Measurements from ENCODE around the gene KRTAP4-12.
"Not testable (repeated sequence)": the region's sequence is repeated elsewhere in the genome, so short reads cannot be mapped to it uniquely, and the experiment has no call there.

KRTAP4-12 gene

DNA sequence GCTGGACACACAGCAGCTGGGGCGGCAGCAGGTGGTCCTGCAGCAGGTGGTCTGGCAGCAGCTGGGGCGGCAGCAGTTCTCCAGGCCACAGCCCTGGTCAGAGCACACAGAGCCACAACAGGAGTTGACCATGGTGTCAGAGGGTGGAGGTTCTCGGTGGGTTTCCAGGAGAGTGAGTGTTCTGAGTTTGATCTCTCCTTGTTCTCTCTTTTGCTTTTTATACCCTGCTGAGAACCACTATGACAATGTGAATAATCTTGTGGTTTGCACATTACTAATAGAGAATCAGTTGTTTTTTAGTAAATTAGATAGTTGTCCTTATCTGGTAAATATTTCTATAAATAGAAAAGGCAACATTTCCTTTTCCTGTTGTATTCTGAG, at the start of gene KRTAP4-12:
KRTAP4-12 (minus strand) TSS at position 192 of the 381 bp plus-strand sequence; CDS start at position 132, 60 bp downstream.
- DNase-seq: not testable (repeated sequence)

DNA sequence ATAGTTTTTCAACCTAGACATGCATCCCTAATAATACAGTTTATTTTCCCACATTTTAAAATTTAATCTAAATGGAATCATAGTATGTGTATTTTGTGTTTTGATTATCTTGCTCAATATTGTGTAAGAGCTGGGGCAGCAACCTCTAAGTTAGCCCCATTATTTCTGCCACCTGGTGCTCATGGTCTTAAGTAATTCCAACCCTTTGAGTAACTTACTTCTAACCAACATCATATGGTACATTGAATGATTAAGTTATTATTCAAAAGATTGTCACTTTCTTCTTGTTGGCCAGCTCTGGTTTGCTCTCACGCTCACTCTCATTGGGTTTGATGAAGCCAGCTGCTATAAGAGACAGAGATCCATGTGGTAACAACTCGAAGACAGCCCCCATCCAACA, 47.9 kb upstream of the KRTAP4-12 start:
- peak; percentile 26 for DNase-seq

DNA sequence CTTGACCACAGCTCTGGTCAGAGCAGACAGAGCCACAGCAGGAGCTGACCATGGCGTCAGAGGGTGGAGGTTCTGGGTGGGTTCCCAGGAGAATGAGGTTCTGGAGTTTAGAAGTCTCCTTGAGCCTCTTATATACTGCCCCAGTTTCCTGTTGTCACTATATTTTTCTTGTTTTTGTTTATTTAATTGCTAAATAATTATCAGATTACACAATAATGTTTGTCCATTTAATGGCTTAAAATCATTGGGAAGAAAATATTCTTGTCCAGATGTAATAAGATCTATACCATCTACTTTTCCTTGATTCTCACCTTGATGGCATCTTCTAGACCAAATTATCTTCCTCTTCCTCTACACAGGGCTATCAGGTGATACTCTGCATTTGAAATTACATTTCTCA, 44.1 kb upstream of the KRTAP4-12 start, which contains the start of gene KRTAP4-3:
KRTAP4-3 (minus strand) TSS at position 101 of the 400 bp plus-strand sequence; CDS start at position 52, 49 bp downstream.
- DNase-seq: no peak

DNA sequence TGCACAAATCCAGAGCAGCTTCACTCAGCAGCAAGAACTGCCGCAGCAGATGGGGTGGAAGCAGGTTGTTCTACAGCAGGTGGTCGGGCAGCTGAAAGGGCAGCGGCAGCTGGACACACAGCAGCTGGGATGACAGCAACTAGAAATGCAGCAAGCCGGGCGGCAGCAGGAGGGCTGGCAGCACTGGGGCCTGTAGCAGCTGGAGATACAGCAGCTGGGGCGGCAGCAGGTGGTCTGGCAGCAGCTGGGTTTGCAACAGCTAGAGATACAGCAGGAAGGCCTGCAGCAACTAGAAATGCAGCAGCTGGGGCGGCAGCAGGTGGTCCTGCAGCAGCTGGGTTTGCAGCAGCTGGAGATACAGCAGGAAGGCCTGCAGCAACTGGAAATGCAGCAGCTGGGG, 43.6 kb upstream of the KRTAP4-12 start:
- DNase-seq: no peak

DNA sequence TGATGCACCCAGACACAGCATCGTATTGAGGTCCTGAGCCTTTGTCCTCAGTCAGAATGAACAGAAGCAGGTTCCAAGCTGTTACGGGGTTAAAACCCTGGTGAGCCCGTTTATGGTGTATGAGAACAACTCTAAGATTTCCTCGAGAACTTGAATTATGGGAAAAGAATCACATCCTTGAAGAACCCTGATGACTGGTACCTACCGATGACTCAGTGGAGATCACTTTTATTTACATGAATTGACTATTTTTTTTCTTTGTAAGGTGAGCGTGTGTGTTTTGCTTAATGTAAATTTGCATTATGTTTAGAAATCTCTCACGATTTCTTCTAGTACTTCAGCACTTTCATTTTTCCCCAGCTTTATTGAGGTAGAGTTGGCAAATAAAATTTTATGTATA, 39.8 kb upstream of the KRTAP4-12 start:
- DNase-seq: peak; percentile 16

DNA sequence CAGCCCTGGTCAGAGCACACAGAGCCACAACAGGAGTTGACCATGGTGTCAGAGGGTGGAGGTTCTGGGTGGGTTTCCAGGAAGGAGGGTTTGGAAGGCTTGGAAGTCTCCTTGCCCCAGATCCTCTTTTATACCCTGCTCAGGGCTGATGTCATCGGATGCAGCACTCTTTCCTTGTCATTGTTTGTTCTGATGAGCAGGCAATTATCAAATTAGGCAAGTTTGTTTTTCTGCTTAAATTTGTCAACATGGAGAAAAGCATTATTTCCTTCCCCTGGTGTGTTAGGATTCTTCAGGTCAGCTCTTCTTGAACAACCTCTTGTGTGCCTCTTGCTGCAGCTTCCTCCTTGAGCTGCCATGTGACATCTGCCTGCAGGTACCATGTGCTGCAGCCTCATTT, 36.7 kb upstream of the KRTAP4-12 start, which contains the start of gene KRTAP4-4:
KRTAP4-4 (minus strand) TSS at position 101 of the 400 bp plus-strand sequence; CDS start at position 44, 57 bp downstream.
- DNase-seq: no peak

DNA sequence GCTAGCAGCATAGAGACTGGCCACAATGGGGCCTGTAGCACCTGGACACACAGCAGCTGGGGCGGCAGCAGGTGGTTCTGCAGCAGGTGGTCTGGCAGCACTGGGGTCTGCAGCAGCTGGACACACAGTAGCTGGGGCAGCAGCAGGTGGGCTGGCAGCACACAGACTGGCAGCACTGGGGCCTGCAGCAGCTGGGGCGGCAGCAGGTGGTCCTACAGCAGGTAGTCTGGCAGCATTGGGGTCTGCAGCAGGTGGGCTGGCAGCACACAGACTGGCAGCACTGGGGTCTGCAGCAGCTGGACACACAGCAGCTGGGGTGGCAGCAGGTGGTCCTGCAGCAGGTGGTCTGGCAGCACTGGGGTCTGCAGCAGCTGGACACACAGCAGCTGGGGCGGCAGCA, 36.2 kb upstream of the KRTAP4-12 start:
- not testable (repeated sequence) for DNase-seq

DNA sequence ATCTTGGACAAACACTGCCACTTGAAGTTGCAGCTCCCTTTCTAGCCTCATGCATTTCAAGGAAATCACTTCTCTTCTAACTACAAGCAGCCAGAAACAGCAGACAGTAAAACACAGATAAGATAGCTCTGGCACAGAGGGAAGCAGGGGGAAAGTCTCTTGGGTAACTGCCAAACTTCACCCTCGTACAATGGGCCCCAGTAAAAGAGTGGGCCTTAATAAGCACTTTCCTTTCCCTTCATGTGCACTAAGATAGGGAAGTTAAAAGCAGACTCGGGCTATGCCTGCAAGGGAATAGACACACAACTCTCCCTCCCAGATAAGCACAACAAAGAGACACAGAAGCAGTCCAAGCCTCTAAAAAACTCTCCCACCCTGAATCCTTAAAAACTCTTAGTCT, 29.9 kb upstream of the KRTAP4-12 start:
- no peak for DNase-seq

DNA sequence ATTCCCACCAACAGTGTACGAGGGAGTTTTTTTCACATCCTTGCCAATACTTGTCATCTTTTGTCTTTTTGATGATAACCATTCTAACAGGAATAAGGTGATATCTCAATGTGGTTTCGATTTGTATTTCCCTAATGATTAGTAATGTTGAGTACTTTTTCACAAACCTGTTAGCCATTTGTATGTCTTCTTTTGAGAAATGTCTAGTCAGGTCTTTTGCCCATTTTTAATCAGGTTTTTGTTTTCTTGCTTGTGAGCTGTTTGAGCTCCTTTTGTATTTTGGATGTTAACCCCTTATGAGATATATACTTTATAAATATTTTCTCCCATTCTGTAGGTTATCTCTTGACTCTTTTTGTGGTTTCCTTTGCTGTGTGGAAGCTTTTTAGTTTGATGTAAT, 27.5 kb upstream of the KRTAP4-12 start:
- no peak for DNase-seq

DNA sequence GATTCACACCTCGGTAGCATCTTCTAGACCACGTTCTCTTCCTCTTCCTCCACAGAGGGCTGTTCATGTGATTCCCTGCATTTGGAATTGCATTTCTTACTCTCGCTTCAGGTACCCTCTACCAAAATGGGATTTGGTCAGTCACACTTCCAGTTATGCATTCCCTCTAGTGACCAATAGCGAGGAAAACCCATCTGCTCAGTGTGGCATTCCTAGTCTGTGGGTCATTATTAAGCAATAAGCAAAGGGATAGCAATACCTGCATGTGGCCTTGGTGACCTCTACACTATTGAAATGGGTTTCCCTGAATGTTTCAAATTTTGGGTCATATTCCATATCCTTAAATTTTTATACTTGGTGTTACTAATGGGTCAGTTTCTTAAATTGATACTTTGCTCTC, 26.0 kb upstream of the KRTAP4-12 start:
- DNase-seq: no peak

DNA sequence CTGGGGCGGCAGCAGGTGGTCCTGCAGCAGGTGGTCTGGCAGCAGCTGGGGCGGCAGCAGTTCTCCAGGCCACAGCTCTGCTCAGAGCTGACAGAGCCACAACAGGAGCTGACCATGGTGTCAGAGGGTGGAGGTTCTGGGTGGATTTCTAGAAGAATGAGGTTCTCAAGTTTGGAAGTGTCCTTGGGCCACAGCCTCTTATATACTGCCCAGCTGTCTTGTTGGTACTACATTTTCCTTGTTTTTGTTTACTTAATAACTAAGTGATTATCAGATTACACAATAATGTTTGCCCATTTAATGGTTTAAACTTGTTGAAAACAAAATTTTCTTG, 25.6 kb upstream of the KRTAP4-12 start, which contains the start of gene KRTAP4-5:
KRTAP4-5 (minus strand) TSS at position 174 of the 334 bp plus-strand sequence; CDS start at position 116, 58 bp downstream.
- DNase-seq: no peak

DNA sequence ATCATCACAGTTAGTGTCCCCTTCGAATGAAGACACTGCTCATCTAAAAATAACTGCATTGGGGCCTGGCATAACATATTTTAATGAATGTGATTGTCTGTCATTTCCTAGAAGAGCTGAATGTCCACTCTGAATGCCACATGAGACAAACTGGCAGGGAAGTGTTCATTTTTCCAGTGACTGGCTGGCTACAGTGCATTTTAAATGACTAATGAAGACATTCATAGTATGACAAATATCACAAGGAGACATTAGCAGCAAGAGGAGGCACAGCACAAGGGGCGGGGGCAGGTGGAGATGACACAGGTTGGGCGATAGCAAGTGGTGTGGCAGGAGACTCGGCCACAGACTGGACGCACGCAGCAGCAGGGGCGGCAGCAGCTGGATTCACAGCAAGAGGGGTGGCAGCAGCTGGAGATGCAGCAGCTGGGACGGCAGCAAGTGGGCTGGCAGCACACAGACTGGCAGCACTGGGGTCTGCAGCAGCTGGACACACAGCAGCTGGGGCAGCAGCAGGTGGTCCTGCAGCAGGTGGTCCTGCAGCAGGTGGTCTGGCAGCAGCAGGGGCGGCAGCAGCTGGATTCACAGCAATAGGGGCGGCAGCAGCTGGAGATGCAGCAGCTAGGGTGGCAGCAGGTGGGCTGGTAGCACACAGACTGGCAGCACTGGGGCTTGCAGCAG, 25.1 kb upstream of the KRTAP4-12 start:
- DNase-seq: not testable (repeated sequence)

DNA sequence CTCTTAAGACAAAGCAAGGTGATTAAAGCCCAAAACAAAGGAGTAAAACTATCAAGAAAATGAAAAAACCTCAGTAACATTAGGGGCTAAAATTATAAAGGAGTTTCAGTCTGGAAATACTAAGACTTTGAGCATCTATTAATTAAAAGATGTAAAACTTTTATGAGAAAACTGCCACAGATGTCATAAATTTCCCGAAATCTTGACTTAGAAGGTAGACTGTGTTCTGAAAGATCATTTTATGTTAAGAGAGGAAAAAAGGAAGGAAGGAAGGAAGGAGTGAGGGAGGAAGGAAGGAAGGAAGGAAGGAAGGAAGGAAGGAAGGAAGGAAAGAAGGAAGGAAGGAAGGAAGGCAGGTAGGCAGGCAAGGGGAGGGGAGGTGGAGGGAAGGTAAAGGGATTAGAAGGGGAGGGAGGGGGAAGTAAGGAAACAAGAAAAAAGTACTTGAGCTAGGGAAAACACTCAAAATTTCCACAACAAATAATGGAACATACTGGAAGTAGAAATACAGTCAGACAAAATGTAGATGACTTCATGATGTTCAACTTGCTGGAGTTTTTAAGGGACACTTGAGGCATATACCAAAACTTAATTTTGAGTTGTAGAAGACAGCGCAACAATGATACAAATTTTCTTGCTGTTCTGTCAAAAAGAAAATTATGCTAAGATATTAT, 23.7 kb upstream of the KRTAP4-12 start:
- DNase-seq: no peak

DNA sequence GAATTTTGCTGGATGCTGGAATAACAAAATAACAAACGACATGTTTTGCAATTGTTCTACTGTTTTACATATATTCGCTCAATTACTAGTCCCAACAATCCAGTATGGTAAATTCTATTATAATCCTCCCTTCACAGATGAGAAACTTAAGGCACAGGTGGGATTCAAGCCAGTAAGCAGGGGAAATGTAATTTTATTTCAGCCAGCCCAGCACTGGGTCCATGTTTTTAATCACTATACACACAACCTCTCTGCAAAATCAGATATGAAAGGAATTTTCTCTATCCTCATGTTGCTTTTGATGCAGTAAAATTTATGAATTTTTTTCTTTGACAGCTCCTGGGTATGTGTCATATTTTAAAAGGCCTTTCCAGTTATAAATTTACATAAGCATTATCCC, 21.3 kb upstream of the KRTAP4-12 start:
- no peak for DNase-seq

DNA sequence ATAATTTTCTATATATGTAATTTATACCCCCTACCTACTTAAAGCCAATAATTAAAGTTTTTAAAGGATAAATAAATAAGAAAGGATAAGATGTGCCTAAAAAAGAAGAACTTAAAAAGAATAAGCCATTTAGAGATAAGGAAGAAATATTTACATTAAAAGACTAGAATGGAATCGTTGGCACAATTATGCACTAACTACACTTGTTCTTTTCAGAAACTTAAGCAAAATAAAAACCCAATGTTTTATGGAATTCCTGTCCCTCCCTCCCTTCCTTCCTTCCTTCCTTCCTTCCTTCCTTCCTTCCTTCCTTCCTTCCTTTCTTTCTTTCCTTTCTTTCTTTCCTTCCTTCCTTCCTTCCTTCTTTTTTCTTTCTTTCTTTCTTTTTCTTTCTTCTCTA, 20.9 kb upstream of the KRTAP4-12 start:
- no peak for DNase-seq

DNA sequence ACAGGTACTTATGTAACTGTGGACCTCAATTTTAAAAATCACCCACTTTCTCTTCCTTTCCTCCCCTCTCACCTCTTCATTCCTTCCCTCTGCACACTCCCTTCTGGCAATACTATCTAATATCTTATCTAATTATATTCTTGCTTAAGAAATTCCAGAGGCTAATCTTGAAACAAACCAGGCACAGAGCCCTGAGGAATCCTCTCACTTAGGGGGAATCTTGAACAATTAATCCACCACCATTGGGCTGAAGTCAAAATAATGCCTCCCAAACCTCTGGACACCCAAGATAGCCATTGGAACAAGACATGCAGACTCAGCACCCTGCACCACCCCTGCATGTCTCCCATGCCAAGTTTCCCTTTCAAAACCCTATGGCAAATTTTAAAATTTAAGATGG, 17.4 kb upstream of the KRTAP4-12 start:
- no peak for DNase-seq

DNA sequence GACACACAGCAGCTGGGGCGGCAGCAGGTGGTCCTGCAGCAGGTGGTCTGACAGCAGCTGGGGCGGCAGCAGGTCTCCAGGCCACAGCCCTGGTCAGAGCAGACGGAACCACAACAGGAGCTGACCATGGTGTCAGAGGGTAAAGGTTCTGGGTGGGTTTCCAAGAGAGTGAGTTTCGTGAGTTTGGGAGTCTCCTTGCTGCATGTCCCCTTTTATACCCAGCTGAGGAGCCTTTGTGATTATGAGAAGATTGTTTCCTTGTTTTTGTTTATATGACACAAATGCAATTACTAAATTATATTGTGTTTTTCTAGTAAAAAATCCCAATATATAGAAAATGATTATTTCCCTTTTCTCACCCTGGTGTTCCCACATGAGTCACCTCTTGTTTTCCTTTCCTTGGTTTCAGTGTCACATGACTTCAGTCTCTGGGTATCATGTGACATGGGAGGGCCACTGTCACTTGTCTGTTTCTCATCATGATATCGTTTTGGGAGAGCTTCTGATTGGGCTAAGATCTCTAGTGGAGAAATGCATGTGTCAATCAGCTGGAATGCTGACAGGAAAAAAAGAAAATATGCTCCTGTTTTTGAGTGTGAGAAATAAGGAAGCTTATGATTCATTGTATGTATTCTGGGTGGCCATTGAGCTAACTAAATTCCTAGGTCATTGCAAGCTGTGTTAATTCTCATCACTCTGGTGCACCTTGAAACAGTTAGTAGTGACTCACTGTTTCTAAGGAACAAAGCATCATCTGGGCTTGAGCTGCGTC, 16.6 kb upstream of the KRTAP4-12 start, which contains the start of gene KRTAP4-6:
KRTAP4-6 (minus strand) TSS at position 185 of the 772 bp plus-strand sequence; CDS start at position 128, 57 bp downstream.
- DNase-seq: peak; percentile 97

DNA sequence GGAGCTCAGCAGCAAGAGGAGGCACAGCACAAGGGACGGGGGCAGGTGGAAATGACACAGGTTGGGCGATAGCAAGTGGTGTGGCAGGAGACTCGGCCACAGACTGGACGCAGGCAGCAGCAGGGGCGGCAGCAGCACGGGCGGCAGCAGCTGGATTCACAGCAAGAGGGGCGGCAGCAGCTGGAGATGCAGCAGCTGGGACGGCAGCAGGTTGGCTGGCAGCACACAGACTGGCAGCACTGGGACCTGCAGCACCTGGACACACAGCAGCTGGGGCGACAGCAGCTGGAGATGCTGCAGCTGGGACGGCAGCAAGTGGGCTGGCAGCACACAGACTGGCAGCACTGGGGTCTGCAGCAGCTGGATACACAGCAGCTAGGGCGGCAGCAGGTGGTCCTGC, 15.9 kb upstream of the KRTAP4-12 start:
- not testable (repeated sequence) for DNase-seq

DNA sequence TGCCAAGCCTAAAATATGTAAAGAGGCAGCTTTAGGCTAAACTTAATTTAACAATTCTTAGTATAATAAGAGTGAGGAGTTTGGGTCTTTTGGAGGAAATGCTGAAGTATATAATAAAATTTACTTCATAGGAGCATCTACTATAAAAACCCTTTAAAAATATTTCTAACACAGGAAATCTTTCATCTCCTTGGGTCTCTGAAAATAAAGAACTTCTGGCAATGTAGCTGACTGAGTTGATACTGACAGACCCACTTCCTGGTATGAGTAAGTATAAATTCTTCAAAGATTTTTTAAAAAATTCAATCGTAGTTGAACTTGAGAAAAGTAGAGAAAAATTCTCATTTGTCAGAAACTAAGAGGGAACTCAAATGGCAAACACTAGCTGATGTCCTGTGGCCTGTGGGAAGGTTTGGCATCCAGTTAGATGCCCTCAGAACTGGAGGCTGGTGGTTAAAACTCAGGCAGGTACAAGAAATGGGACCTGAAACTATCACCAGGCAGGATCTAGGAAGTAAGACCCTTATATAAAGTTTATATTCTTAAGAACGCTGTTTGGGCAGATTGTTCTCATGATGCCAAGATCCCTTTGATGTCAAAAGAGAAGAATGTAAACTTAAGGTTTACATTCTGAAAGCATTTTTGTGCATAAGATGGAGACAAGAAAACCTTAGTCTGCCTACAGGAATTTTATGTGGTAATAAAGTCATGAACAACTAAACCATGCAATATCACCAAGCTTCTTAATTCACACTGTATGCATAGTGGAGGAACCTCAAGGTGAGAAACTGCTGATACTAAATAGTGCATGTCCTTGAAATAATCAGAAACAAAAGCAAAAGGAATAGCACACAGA, 10.1 kb upstream of the KRTAP4-12 start:
- DNase-seq: peak; percentile 39

DNA sequence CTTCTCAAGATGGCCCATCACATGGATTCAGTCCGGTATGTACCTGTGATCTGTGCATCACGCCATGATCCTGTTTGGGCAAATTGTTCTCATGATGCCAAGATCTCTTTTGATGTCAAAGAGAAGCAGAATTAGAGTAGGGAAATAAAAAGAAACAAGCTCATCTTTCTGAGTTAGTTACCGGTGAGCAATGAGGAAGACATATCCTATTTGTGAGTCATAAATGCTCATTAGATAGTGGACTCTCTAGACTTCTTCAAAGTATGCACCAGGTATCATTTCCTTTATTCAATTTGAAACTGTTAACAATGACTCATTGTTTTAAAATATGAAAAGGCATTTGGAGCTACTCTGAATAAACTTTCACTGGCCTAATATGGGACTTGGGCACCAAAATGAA, 8.0 kb upstream of the KRTAP4-12 start:
- DNase-seq: peak; percentile 67

DNA sequence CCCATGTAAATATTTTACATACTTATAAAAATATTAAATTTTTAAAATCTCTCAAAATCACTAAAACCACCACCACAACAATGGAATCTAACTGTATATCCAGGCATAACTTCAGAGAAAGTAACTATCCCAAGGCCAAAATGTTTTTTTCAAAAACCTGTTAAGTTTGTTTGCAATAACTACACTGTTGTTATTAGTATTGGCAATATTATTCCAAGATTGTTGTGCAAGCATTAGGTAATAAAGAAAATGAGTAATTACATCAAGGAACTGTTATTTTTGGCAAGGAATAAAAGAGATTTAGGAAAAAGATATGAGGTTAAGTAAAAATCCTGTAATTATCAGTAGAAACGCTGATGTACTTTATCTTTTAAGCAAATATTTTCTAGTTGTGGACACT, 3.4 kb upstream of the KRTAP4-12 start:
- DNase-seq: no peak

DNA sequence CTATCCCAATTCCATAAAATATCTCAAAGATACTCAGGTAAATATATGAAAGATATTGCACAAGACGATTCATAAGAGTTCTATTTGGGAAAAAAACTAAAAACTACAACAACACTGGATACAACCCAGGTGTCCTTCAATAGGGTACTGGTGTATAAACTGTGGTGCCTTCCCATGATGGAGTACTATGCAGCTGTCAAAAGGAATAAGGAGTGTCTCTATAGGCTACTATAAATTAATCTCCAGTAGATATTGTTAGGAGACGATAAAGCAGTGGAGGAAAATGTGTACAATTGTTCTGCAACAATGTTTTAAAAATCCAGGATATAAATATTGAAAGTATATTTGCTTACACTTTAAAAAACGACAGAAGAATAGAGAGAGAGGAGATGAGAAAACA, 2.4 kb upstream of the KRTAP4-12 start:
- no peak for DNase-seq
